Activated CD8-positive, alpha-beta memory T cell treated with anti-CD3 and anti-CD28 coated beads for 48 hours (primary cell): ENCODE results near the gene ASB6.

ENCODE experiments used
- DNase-seq, 3 experiments: peaks; one replicate each; pipeline ENCODE4 v3.0.0-alpha.2; 2020; ENCODE audit warnings: low read depth in 2 of 3, low spot score in 2 of 3

Gene ASB6

DNA sequence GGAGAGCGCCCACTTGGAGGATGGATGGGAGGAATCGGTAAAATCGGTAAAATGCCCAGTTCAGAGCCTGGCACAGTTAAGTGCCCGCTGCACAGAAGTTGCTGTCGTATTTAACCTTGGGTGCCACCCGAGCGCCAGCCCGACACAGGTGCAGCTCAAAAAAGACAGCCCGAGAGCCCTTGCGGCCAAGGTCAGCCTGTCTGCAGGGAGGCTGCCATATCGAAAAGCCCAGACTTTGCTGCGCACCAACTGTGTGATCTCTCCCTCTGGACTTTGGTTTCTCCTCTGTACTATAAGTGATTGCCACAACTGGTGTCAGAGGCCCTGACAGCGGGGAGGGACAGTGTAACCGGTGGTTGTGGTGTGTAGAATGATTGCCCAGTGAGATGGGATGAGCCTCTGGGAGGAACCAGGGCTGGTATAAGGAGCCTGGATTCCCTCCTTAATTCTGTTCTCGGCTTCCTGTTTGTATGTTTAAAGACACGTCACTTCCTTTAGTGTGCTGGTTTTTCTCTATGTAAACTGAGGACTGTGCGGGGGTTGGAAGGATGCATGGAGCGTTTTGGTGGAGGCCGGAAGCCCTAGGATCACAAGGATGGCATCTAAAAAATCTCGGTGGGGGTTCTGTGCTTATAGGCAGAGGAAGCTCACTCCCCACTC, 15.2 kb downstream of the ASB6 start:
- no peak for DNase-seq

DNA sequence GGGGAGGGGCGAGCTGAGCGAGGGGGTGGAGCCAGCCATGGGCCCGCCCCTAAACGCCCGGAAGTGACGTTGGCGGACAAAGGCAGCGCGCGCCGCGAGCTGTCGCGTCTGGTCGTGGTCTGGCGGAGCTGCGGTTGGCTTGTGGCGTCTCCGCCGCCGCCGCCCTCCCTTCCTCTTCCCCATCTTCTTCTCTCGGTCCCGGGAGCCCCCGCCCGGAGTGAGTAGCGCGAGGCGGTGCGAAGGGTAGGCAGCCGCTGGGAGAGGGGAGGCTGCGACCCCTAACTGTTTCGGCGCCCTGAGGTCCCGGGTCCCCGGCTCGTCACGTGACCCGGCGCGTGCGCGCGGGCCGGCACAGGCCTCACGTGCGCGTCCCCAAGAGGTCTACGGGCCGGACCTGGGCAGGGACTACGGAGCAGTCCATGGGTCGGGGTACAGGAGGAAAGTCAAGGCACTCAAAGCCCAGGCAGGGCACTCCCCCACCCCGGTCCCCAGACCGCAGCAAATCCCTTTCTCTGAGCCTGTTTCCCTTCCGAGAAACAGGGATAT, 15.8 kb downstream of the ASB6 start, which contains the start of gene NTMT1:
Gene NTMT1 (plus strand): TSS at position 85 of the 546 bp plus-strand sequence. CDS start 6,541 bp downstream, outside the sequence.
- peak; percentile 79 to 96 (median 96) for DNase-seq

DNA sequence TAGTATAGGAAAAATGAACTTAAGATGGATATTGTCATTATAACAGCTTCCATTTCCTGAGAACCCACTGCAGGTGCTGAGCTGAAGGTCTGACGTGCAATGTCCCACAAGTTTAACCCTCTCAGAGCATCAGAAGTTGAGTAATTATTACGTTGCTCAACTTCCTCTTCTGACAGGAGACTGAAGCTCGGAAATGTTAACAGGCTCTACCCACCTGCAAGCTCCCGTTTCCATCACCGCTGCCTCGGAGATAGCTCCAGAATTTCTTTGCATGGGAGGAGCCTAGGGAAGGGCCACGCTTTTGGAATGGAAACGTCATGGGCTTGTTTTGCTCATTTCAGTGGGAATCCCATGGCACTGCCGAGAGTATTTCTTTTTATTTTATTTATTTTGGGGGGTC, 17.0 kb downstream of the ASB6 start:
- no peak for DNase-seq

DNA sequence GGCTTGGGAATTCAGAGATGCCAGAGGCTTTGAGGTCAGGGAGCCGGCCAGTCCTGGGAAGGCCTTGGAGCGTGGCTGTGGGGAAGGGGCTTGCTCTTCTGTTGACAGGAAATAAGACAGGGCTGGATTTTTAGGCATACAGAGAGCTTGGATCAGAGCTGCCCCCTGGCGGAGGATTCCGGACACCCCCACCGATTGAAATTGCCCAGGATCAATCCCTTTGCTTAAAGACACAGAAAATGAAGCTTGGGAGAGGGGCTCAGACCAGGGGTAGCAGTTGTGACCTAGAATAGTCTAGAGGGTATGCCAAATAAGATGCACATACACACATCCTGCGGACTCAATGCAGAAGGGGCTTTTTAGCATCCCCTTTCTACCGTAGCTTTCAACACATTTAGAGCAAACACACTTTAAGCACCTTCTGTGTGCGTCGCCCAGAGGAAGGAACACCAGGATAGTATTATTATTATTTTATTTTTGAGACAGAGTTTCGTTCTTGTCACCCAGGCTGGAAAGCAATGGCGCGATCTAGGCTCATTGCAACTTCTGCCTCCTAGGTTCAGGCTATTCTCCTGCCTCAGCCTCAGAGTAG, 17.7 kb downstream of the ASB6 start:
- DNase-seq, result peak in 1 of 3 experiments; percentile 62

DNA sequence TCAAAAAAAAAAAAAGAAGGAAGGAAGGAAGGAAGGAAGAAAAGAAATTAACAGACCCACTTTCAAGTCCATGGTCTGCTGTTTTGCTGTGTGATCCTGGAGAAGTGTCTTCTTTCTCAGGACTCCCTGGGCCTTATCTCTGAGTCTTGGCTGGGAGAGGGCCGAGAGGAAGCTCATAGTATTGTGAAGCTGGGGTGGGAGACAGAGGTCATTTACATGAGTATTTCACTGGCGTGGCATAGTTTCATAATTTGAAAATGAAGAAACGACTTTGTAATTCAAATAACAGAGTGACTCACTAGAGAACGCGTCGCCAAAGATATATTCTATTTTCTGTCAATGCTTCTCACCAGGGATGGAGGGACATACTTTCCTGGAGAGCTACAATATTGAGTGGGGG, 18.6 kb downstream of the ASB6 start:
- DNase-seq, result no peak

DNA sequence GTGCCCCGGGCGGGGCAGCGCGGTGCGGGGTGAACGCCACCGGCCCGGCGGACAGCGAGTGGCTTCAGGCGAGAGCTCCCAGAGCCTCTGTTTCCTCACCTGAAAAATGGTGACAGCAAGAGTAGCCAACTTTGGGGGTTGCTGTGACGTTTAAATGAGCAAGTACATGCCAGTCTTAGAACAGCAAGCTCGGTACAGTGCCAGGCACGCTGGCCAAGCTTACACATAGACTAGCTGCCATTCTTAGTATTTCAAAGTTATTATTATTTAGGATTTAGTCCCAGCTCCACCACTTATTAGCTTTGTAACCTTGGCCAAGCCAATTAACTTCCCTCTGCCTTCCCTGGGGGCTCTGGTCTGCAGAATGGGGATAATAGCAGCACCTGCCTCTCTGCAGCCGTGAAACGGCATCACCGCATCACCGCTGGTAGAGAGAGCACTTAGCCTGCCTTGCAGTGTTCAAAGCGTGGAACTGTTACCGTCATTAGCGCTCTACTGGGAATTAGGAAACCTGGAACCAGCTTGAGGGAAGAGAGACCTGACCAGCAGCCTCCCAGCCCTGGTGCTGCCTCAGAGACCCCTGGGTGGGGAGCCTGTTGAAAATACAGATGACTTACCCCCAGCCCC, 21.2 kb downstream of the ASB6 start, which contains the start of gene C9orf50:
Gene C9orf50 (minus strand): TSS at position 433 of the 627 bp plus-strand sequence. CDS start 527 bp downstream, outside the sequence.
- no peak for DNase-seq

DNA sequence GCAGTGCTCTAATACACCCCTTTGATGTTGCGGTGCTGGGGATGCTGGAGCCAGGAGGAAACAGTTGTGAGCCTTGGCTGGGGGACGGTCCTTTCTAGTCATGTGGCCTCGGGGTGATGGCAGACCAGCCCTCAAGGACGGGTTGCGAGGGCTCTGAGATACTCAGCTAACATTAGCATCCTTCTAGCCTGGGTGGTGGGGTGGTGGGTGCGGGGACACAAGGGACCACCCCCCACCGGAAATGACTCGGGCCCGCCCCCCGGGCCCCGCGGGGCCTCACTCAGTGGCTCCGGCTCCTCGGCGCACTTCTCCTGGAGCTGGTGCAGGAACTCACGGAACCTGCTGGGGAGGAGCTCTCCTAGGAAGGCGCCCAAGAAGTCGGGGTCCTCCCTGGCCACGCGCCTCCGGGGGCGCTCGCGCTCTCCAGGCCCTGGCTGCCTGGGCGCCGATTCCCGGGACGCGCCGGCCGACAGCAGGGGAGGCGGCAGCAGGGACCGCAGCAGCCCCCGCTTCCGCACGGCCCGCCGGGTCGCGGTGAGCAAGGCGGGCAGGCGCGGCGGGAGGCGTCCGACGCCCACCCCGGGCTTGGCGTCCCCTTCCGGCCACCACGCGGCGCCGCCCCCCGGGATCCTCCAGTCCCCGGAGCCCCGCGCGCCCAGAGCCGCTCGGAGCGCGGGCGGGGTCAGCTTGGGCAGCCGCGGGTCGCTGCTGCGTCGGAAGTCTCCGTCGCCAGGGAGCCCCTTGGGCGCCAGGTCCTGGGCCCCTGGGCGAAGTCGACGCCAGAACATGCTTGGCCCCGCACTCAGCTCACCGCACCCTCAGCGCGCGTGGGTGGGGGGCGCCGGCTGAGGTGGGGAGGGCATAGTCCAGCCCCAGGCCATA, 21.9 kb downstream of the ASB6 start:
- DNase-seq, result no peak

DNA sequence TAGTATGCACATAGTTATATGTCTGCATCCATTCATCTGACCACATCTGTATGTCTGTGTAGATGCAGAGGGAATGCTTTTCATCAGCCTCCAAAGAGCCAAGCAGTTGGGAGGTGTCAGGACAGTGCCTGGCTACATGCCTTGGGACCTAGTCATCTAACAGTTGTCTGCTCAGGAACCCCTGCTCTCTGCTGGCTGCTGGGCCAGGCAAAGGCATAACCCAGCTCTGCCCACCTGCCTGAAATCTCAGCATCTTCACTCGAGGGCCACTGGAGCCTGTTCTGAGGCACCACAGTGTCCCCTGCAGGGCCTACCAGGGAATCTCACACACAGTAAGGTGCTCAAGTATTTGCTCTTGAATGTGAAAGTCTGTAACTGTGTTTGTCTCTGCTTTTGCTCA, 24.8 kb downstream of the ASB6 start:
- DNase-seq, result no peak

DNA sequence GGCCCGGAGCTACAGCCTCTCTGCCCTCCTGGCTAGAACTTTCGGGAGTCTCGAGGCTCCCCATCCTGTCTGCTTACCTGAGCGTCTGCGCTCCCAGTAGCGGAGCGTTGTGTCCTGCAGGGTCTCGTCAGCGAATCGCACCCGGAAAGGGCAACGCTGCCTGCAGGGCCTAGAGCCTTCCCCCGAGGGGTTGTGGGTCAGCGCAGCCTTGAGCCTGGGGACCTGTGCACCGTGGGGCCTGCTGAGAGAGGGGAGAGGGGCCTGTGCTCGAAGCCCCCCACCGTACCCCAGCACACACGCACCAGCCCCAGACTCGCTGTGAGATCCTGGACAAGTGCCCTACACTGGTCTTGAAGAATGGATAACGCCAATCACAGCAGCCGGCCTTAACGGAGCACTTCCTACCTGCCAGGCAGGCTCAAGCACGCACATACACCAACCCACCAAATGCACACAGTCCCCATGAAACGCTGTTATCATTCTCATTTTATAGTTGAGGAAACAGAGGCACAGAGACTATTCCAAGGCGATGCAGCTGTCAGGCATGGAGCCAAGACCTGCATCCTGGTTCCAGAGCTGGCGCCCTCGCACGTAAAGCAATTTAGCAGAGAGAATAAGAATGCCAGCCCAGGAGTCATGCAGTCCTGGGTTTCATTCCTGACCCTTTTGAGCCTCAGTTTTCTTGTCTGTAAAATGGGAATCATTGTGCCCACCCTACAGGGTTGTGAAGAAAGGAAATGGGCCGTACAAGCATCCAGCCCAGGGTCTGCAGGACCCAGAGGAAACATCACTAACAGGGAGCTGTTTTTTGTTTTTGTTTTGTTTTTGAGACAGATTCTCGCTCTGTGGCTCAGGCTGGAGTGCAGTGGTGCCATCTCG, 26.3 kb downstream of the ASB6 start:
- DNase-seq, result no peak

DNA sequence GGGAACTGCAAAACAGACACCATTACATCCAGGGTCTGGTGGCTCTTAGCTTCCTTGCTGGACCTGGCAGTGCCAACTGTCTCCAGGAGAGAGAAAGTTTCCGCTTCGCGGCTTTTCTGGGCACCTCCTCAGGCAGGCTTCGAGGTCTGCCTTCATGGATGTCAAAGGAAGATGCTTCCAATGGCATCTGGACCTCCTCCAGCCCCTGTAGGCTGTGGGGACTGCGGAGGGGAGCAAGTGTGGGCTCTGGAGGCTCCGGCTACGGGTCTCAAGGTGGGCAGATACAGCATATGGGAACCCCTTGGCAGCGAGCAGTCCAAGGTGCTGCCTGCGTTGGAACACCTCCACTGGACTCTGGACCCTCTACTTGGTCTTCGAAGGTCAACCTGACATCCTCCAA, 27.0 kb downstream of the ASB6 start:
- no peak for DNase-seq

DNA sequence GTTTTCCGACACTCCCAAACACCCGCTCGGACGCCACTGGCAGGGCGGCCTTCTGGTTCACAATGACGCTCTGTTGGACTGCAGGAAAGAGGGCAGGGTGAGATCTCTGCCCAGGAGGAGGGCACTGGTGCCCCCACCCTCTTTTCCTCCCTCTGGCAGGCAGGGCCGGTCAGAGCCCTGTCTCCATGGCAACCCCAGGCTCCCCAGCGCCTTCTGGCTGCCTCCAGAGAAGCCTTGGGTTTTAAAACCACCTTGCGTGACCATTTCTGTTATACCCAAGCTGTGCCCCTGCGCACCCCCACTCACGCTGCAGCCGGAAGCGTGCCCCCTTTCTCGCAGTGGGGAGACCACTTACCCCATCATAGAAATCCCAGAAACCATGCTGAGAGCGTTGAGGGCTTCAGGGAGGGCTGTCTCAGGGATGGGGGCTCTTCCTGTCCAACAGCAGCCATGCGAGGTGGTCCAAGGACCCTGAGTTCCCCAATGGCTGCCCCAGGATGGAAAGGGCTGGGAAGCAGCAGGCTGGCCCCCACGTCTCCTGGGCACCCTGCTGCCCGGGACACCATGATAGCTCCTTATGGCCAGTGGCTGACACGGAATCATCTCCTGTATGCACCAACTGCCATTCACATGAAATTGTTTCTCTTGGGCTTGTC, 28.3 kb downstream of the ASB6 start:
- no peak for DNase-seq

DNA sequence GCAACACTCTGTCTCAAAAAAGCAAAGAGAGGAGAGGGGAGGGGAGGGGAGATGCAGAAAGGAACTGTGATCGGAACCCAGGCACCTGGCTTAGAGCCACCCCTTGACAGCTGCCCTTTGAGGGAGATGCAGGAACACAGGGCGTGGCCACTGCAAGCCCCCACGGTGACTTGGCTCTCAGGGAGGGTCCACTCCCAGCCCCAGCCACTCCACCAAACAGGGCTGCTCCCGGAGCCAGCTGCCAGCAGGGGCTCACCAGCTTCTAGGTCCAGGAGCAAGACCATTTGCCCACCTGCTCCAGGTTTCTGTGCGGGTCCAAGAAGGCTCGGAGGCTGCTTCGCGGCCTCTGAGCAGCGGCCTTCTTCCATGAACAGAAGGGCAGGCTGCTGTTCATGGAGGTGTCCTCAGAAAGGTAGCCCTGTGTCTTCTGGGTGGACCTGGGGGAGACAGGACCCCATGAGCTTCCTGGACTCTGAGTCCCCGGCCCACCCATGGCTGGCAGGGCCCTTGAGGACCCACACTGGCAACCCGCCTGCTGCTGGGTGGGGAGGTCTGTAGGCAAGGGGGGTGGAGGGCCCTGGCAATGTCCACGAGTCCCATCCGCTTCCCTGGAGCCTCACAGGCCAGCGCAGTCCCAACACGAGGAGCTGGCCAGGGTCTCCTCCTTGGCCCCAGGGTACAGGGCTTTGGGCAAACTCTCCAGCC, 29.0 kb downstream of the ASB6 start:
- DNase-seq, result no peak

DNA sequence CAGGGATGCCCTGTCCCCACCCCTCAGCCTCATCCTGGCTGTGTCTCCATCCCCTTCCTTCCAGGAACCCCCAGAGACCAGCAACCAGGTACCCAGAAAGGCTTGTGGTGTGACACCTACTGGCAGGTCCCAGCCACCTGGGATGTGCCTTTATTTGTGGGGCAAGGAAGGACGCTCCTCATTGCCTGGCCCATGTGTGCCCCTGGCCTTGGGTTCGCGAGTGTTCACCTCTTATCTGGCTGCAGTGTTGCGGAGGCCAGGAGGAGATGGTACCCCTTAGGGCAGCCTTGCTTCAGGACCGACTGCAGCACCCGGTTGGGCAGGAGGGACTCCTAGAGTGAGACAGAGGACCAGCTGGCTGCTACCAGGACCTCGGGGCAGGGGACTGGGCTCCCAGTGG, 29.8 kb downstream of the ASB6 start:
- no peak for DNase-seq

DNA sequence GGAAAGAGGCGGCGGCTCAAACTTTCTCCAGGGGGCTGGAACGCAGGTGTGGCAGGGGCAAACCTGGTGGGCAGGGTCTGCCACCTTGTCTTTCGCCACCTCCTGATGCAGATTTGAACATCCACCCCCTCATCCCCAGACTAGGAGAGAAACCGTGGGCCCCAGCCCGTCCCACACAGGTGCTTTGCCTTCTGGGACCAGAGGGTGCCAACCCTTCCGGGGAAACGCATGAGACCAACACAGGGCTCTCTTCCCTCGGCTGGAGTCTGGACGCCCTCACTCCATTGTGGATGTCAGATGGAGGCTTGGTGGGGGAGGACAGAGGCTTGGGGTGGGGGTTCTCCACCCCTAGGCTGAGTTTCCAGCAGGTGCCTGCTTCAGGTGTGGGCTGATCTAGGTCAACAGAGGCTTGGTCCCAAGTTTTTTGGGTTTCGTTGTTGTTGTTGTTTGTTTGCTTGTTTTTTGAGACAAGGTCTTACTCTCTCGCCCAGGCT, 30.6 kb downstream of the ASB6 start:
- DNase-seq, result no peak

DNA sequence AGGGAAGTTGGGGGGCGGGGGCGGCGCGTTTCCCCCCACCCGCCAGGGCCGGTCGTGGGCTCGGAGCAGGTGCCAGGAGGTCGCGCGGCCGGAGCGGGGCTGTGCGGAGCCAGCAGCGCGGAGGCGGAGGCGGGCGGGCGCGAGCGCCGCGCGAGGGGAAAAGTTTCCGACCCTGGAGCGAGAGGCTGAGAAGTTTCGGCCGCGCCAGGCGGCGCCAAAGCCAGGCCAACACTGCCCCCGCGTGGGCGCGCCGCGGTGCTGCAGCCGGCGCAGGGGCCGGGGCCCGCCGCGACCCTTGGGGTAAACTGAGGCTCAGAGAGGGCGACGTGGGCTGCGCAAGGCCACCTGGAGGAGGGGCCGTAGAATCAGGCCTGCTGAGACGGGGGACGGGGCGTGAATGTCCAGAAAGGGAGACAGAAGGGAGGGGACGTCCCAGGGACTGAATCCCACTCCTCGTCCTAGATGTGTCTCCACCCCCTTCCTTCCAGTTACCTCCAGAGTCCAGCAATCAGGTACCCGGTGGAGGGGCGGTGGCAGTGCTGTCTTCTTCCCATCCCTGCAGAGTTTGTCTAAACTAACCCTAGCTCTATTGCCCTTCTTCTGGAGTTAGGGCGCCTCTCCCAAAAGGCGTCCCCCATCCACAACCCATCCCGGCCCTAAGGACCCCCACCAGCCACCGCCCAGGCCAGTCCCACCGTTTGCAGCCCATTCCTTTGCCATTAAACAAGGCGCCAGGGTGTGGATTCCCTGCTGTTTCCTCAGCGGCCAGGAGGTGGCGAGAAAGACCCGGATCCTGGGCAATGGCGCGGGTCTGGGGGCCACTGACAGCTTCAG, 31.3 kb downstream of the ASB6 start:
- DNase-seq, result peak in 1 of 3 experiments; percentile 53

DNA sequence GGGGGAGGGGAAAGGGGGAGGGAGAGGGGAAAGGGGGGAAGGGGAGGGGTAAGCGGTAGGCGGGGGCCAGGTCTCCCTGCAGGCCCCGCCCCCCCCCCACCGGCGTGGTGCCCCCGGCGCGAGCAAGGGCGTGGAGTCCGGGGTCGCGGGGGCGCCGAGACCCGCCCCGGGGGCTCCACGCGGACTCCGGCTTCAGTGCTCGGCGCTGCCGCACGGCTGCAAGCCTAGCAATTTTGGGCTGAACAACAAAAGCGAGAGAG, 31.8 kb downstream of the ASB6 start:
- no peak for DNase-seq

DNA sequence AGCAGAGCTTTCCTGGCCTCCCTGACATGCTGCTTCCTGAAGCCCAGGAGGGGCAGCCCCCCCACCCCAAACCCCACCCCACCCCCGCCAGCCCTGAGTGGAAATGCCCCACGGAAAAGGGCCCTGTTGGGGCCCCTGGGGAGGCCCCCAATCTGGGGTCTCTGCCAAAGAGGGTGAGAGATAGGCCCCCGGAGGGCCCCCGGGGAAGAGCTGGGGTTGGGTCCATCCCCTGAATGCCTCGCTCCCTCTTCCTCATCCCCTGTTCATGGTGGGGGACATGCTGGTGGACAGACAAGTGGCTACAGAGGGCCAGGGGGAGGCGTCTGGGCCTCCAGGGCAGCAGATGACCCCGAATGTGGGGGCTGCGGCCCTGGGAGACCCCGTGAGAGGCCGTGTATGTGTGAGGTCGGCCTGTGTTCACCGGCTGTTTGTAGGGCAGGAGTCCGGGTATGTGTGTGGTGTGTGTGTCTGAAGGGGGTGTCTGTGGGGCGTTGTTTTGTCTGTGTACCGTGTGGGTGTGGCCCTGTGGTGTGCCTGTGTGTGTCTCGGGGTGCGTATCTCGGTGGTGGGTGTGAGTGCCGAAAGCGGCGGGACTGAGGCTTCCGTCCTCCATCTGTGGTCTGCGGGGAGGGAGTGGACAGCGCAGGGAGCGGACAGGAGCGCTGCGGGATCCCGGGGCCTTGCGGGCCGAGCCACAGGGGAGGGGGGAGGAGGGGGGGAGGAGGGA, 32.3 kb downstream of the ASB6 start:
- DNase-seq, result no peak
